HEK293T (cell line): ENCODE measurements around the gene KCNMA1.

Experiments
- ELF4 ChIP-seq: fragments of 450-650 bp; IDR thresholded peaks from 2 replicates; pipeline ENCODE4 v1.6.1; 2017; ENCODE audit warnings: antibody characterized with exemption
- FOXK2 ChIP-seq: fragments of 450-650 bp; IDR thresholded peaks from 2 replicates; pipeline ENCODE4 v1.6.1; 2016; ENCODE audit warnings: mild to moderate bottlenecking
- L3MBTL2 ChIP-seq: fragments of 450-650 bp; conservative IDR thresholded peaks from 2 replicates; pipeline ENCODE4 v1.6.1; 2016; ENCODE audit warnings: mild to moderate bottlenecking
- NFRKB ChIP-seq: fragments of 450-650 bp; IDR thresholded peaks from 2 replicates; pipeline ENCODE4 v1.6.1; 2016; ENCODE audit warnings: mild to moderate bottlenecking, moderate library complexity
- SP1 ChIP-seq: fragments of 450-650 bp; IDR thresholded peaks from 2 replicates; pipeline ENCODE4 v1.6.1; 2017
- TARDBP ChIP-seq: fragments of 450-650 bp; IDR thresholded peaks from 2 replicates; pipeline ENCODE4 v1.6.1; 2016

- TF ChIP-seq L3MBTL2 (no peak), FOXK2 (no peak), TARDBP (no peak), SP1 (no peak), ELF4 (no peak), NFRKB (no peak)
Observed at GRCh38 chr10:77520995-77521394, 116.6 kb downstream of the KCNMA1 start.
